BLaER1 treated with 17β-estradiol and CSF1 and Interleukin-3, amounts not matched to agents 10 nM and 100 nM (cell line): ENCODE data around the gene LCN12.

Source experiments
- H3K27ac ChIP-seq, 11 experiments: shearing (Covaris generic); formaldehyde crosslinking; 2 replicates each; pipeline ENCODE4 v1.8.1; 2022
- H3K27me3 ChIP-seq, 11 experiments: shearing (Covaris generic); formaldehyde crosslinking; 2 replicates each; pipeline ENCODE4 v1.8.1; 2022
- H3K36me3 ChIP-seq, 11 experiments: shearing (Covaris generic); formaldehyde crosslinking; 2 replicates each; pipeline ENCODE4 v1.8.1; 2022
- H3K4me1 ChIP-seq, 10 experiments: shearing (Covaris generic); formaldehyde crosslinking; 2 replicates each; pipeline ENCODE4 v1.8.1; 2022
- H3K4me2 ChIP-seq, 11 experiments: shearing (Covaris generic); formaldehyde crosslinking; 2 replicates each; pipeline ENCODE4 v1.8.1; 2022
- H3K4me3 ChIP-seq, 10 experiments: shearing (Covaris generic); formaldehyde crosslinking; 2 replicates each; pipeline ENCODE4 v1.8.1; 2022
- H3K9ac ChIP-seq, 11 experiments: shearing (Covaris generic); formaldehyde crosslinking; 2 replicates each; pipeline ENCODE4 v1.8.1; 2022
- H3K9me3 ChIP-seq, 11 experiments: shearing (Covaris generic); formaldehyde crosslinking; replicated peaks in 1 of 11; 2 replicates each; pipeline ENCODE4 v1.8.1; 2022
- H4K20me1 ChIP-seq, 11 experiments: shearing (Covaris generic); formaldehyde crosslinking; 2 replicates each; pipeline ENCODE4 v1.8.1; 2022
- Cebpa-rat ChIP-seq, 11 experiments: shearing (Covaris generic); IDR thresholded peaks; 2 replicates each; pipeline ENCODE4 v1.8.1; 2022

Gene LCN12

DNA sequence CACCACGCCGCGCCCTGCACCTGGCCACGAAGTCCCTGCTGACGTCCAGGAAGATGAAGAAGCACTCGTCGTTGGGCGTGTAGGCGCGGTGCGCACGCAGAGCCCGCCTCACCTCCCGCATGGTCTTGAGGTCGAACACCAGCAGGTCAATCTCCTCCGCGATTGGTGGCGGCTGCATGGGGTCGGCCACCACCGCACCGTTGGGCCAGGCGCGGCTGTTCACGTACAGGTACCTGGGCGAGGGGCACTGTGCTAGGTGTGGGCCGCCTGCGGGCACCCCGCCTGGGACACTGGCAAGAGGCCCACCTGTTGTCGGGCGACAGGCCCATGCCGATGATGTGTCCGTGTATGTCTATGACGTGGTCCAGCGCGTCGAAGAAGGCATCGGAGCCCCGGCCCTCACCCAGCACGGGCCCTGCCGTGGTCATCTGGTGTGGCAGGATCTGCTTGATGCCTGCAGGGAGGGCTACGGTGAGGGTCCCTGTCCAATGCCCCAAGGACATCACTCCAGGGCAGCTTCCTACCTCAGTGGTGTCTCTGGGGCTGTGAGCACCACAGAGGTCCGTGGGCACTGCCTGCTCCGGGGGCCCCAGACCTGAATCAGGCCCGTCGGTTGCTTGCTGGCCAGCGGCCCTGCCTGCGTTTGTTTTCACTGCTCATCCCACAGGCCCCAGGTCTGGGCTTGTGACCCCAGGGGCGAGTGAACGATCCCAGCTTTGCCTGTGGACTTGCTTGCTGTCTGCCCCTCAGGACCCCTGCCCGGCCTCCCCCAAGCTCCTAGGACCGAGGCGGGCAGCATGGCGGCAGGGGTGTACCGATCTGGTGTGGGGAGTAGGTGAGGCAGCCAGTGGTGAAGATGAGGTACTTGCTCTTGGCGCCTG, 10.6 kb upstream of the LCN12 start:
- Histone ChIP-seq H3K9ac (peak overlapping the region in 3 of 11 experiments; percentile 92 to 95 (median 95); a peak in 3 of 22 replicates), H3K9me3 (peaks cover 0 to 7% (median 0%) of the 10 kb centered on the region in 11 experiments; a peak in 4 of 22 replicates), H3K4me3 (no peak overlapping the region), H3K27me3 (no peaks in the 10 kb centered on the region), H3K27ac (no peak overlapping the region), H3K4me1 (peaks cover 20 to 79% (median 40%) of the 10 kb centered on the region in 10 experiments), H3K36me3 (peaks cover 44 to 67% (median 63%) of the 10 kb centered on the region in 11 experiments), H3K4me2 (peak overlapping the region in 1 of 11 experiments; percentile 12; a peak in 2 of 22 replicates), H4K20me1 (peaks cover 47 to 78% (median 55%) of the 10 kb centered on the region in 11 experiments; a peak in 21 of 22 replicates)
- no peak for TF ChIP-seq Cebpa-rat (IDR thresholded peaks at IDR 0.05)

DNA sequence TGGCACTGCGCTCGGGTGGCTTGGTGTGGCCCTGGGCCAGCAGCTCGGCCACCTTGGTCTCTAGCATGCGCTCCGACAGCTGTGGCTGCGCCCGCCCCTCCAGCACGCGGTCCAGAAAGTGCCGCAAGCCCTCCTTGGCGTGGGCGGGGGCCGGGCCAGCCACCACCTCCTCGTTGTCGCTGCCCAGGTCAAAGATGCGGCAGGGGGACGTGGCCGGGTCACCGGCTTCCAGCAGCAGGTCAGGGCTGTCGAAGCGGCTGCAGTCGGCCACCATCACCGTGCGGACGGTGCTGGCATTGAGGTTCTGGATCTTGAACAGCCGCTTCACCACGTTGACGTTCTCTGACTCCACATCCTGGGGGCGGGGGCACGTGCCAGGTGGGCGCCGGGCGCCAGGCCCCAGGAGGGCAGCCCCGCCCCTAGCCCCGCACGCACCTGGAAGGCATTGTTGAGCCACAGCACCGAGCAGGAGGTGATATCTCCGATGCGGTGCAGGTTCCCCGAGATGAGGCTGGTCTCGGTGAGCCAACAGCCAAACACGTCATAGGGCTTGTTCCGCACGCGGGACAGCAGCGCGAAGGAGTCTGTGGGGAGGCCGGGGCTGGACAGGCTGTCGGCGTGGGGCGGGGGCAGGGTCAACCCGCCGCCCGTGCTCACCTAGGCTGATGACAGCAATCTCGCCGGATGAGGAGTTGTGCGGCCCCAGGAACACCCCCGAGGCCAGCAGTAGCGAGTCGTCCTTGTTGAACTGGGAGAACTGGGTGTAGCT, 9.8 kb upstream of the LCN12 start:
- peak overlapping the region in 10 of 11 experiments; percentile 95 to 98 (median 97); a peak in 20 of 22 replicates for H3K4me2 ChIP-seq
- H3K9me3 ChIP-seq, result peaks cover 0 to 5% (median 0%) of the 10 kb centered on the region in 11 experiments; a peak in 4 of 22 replicates
- H3K27me3 ChIP-seq, result no peaks in the 10 kb centered on the region
- peaks cover 47 to 71% (median 55%) of the 10 kb centered on the region in 11 experiments; a peak in 21 of 22 replicates for H4K20me1 ChIP-seq
- peaks cover 20 to 75% (median 42%) of the 10 kb centered on the region in 10 experiments for H3K4me1 ChIP-seq
- H3K4me3 ChIP-seq, result peak overlapping the region in 8 of 10 experiments; percentile 92 to 100 (median 98); a peak in 12 of 20 replicates
- H3K36me3 ChIP-seq, result peaks cover 44 to 64% (median 56%) of the 10 kb centered on the region in 11 experiments
- peak overlapping the region; percentile 92 to 98 (median 95); a peak in 18 of 22 replicates for H3K9ac ChIP-seq
- no peak for TF ChIP-seq Cebpa-rat (IDR thresholded peaks at IDR 0.05)
- no peak overlapping the region; a peak in 1 of 22 replicates for H3K27ac ChIP-seq

DNA sequence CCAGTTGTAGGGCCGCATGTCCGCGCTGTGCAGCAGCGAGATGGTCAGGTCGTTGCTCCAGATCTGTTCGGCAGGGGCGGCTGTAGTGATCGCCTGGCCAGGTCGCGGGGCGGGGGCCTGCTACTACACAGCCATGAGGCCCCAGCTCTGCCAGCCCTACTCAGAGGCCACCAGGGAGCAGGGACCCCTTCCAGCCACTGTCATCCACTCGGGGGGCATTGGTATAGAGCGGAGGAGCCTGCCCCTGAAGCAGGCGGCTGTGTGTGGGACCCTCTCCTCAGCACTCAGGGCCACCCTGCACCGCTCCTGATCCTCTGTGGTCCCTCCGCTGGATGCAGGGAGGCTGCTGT, 9.2 kb upstream of the LCN12 start:
- Histone ChIP-seq H3K4me2 (peak overlapping the region; percentile 95 to 98 (median 97)), H3K27ac (no peak overlapping the region; a peak in 1 of 22 replicates), H3K36me3 (peaks cover 44 to 58% (median 51%) of the 10 kb centered on the region in 11 experiments), H3K27me3 (no peaks in the 10 kb centered on the region), H3K4me3 (peak overlapping the region; percentile 83 to 100 (median 98); a peak in 19 of 20 replicates), H4K20me1 (peaks cover 47 to 65% (median 54%) of the 10 kb centered on the region in 11 experiments; a peak in 21 of 22 replicates), H3K4me1 (peaks cover 20 to 75% (median 47%) of the 10 kb centered on the region in 10 experiments), H3K9ac (peak overlapping the region; percentile 92 to 98 (median 95); a peak in 20 of 22 replicates), H3K9me3 (no peaks in the 10 kb centered on the region)
- TF ChIP-seq Cebpa-rat (IDR thresholded peaks at IDR 0.05), result no peak

DNA sequence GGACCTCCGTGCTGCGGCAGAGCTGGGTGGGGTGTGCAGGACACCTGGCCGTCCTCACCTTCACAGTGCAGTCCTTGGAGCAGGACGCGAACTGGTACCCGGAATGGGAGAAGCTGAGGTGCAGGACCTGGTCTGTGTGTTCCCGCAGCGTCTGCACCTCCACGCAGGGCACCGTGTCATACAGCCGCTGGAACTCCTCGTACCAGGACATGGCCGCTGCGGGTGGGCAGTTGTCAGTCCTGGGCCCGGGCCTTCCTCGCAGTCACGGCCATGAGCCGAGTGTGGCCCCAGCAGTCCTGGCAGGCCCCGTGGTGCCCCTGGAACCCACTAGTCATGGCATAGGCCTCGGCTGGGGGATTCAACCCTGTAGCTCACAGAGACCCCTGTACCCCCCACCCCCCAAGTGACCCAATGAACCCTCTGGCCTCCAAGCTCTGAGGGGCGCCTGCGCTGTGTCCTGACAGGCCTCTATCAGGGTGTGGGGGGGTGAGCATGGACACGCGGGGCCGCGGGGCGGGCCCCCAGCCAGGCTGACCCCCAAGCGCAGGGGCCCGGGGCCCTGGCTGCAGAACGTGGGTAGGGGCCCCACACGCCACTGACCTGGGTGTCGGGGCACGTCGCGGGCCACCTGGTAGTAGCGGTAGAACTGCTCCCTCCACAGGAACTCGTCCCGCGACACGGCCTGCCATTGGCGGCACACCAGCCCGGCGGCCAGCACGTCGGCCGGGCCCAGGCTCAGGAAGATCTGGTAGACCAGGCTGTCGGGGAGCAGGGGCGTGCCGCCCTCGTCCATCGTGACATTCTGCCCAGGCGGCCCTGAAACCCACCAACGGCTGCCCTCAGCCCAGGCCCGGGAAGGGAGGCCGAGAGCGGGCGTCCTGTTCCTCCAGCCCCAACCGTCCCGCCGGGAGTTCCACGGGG, 8.5 kb upstream of the LCN12 start:
- Histone ChIP-seq H3K4me3 (peak overlapping the region; percentile 83 to 100 (median 98)), H3K27ac (peak overlapping the region; percentile 84 to 96 (median 93)), H3K4me1 (peaks cover 20 to 77% (median 52%) of the 10 kb centered on the region in 10 experiments), H3K27me3 (no peaks in the 10 kb centered on the region), H4K20me1 (peaks cover 47 to 58% (median 53%) of the 10 kb centered on the region in 11 experiments; a peak in 21 of 22 replicates), H3K9ac (peak overlapping the region; percentile 92 to 98 (median 95)), H3K9me3 (no peaks in the 10 kb centered on the region), H3K4me2 (peak overlapping the region; percentile 95 to 98 (median 97)), H3K36me3 (peaks cover 43 to 51% (median 45%) of the 10 kb centered on the region in 11 experiments)
- no peak for TF ChIP-seq Cebpa-rat (IDR thresholded peaks at IDR 0.05)

DNA sequence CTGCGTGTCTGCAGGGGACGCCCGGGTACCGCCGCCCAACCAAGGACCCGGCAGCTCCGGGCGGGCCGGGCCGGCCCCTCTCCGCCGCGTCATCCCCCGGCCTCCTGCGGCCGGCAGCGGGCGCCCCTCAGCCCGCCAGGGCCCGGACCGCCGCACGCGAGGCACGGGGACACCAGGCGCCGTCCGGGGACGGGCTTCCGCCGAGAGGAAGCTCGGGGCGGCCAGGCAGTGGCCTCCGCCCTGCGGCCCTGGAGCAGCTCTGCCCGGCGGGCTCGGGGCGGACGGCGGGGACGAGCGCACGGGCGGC, 7.9 kb upstream of the LCN12 start:
- no peaks in the 10 kb centered on the region for H3K9me3 ChIP-seq
- H4K20me1 ChIP-seq, result peaks cover 46 to 52% (median 50%) of the 10 kb centered on the region in 11 experiments; a peak in 21 of 22 replicates
- no peak for TF ChIP-seq Cebpa-rat (IDR thresholded peaks at IDR 0.05)
- peak overlapping the region; percentile 83 to 100 (median 98) for H3K4me3 ChIP-seq
- H3K36me3 ChIP-seq, result peaks cover 38 to 45% (median 42%) of the 10 kb centered on the region in 11 experiments
- no peaks in the 10 kb centered on the region for H3K27me3 ChIP-seq
- H3K4me1 ChIP-seq, result peaks cover 24 to 78% (median 54%) of the 10 kb centered on the region in 10 experiments
- H3K4me2 ChIP-seq, result peak overlapping the region; percentile 95 to 98 (median 97)
- H3K9ac ChIP-seq, result peak overlapping the region; percentile 92 to 98 (median 95)
- peak overlapping the region; percentile 84 to 96 (median 93) for H3K27ac ChIP-seq

DNA sequence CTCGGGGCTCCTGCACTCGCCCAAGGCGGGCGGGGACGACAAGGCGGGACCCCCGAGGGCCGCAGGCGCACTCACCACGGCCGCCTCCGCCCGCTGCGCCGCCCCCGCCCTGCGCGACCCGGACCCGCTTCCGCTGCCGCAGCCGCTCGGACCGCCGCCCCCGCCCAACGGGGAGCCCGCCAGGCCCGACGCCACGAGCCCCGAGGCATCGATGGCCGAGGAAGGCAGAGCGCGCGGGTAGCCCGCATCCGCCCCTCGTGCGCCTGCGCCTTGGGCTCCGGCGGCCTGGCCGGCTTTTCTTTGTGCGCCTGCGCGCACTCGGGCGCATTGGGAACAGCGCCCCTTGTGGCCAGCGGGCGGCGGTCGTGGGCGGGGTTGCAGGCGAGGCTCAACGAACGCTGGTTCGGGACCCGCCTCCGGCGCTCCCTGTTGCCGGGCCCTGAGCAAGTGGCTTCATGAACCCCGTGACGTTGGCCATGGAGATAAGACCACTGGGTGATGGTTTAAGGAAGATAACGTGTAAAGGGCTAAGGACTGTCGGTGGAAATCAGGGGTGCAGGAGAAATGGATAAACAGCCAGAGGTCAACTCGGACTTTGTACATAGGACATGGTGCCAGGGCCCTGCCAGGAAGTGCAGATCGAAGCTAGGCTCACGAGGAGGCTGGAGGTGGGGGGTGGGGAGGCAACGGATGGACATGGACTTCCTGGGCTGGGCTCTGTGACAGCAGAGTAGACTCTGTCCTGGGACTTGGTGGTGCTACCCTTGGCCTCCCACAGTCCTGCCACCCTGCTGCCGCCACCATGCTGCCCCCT, 7.3 kb upstream of the LCN12 start, which contains the start of the genes C8G and FBXW5:
TSS of gene C8G (plus strand) at position 725 of the 814 bp plus-strand sequence. CDS start at position 803, 78 bp downstream.
TSS of gene FBXW5 (minus strand) at position 220 of the 814 bp plus-strand sequence. CDS start 655 bp downstream, outside the sequence.
- Histone ChIP-seq H3K27ac (peak within 1 kb of the TSS; percentile 84 to 96 (median 93)), H3K9me3 (no peaks in the 10 kb centered on the region), H3K27me3 (no peaks in the 10 kb centered on the region), H4K20me1 (peaks cover 41 to 46% (median 44%) of the 10 kb centered on the region in 11 experiments; a peak in 21 of 22 replicates), H3K4me3 (peak within 1 kb of the TSS; percentile 83 to 100 (median 98)), H3K4me1 (peaks cover 27 to 74% (median 50%) of the 10 kb centered on the region in 10 experiments), H3K4me2 (peak within 1 kb of the TSS; percentile 95 to 98 (median 97)), H3K36me3 (peaks cover 33 to 40% (median 36%) of the 10 kb centered on the region in 11 experiments), H3K9ac (peak within 1 kb of the TSS; percentile 92 to 98 (median 95))
- no peak for TF ChIP-seq Cebpa-rat (IDR thresholded peaks at IDR 0.05)
